A549 (cell line): ENCODE data around the gene POP5.

Experiments used
- BHLHE40 ChIP-seq: IDR thresholded peaks from 2 replicates; pipeline ENCODE4 v1.6.1; 2012; ENCODE audit warnings: low read depth, low read length, inconsistent platforms
- ESRRA ChIP-seq: fragments of 150-350 bp; IDR thresholded peaks from 2 replicates; pipeline ENCODE4 v1.6.1; 2014; ENCODE audit warnings: mild to moderate bottlenecking, low read length, borderline replicate concordance
- HOXA7 ChIP-seq: fragments of 250-450 bp; sonication (Bioruptor Pico); IDR thresholded peaks from 2 replicates; pipeline ENCODE4 v1.5.0; 2020; ENCODE audit warnings: mild to moderate bottlenecking, moderate library complexity
- PHF8 ChIP-seq: fragments of 200-600 bp; sonication (generic); IDR thresholded peaks from 2 replicates; pipeline ENCODE4 v1.6.1; 2016; ENCODE audit warnings: low read depth, mild to moderate bottlenecking, antibody characterized with exemption, moderate library complexity, borderline replicate concordance
- POLR2A ChIP-seq: IDR thresholded peaks from 2 replicates; pipeline ENCODE4 v1.6.1; 2012; ENCODE audit warnings: mild to moderate bottlenecking, low read length
- RARB ChIP-seq: fragments of 250-450 bp; sonication (Bioruptor Pico); IDR thresholded peaks from 2 replicates; pipeline ENCODE4 v1.8.0; 2021; ENCODE audit warnings: mild to moderate bottlenecking, moderate library complexity
- RCOR1 ChIP-seq: fragments of 150-350 bp; IDR thresholded peaks from 2 replicates; pipeline ENCODE4 v1.6.1; 2014; ENCODE audit warnings: antibody characterized with exemption, low read length, low read depth
- ZNF302 ChIP-seq: fragments of 250-450 bp; sonication (Bioruptor Pico); IDR thresholded peaks from 2 replicates; pipeline ENCODE4 v1.9.0; 2021; ENCODE audit warnings: inconsistent platforms, mild to moderate bottlenecking, moderate library complexity
- TF ChIP-seq, protein P1 (sequence below): fragments of >200 bp; sonication (Bioruptor Twin); formaldehyde crosslinking; IDR thresholded peaks from 3 replicates; pipeline ENCODE4 v1.5.1; 2016
- TF ChIP-seq, protein P2 (sequence below): fragments of 450-650 bp; IDR thresholded peaks from 2 replicates; pipeline ENCODE4 v1.6.1; 2014; ENCODE audit warnings: antibody characterized with exemption

DNA sequence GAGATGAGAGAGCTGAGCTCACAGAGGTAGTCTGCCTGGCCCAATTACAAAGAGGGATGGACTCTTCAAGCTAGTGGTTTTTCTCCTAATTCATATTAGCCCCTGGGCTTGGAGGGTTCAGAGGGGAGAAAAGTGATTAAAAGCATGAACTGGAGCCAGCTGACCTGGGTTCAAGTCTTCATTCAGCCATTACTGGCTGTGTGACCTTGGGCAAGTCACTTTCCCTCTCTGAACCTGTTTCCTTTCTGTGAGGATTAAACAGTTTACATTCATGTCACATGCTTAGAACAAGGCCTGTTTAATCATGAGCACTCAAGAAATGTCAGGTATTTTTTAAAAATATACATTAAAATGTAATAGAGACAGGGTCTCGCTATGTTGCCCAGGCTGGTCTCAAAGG lies 7.2 kb upstream of the POP5 start:
- no peak for TF ChIP-seq ESRRA
- TF ChIP-seq POLR2A, result no peak
- TF ChIP-seq, protein P1, sequence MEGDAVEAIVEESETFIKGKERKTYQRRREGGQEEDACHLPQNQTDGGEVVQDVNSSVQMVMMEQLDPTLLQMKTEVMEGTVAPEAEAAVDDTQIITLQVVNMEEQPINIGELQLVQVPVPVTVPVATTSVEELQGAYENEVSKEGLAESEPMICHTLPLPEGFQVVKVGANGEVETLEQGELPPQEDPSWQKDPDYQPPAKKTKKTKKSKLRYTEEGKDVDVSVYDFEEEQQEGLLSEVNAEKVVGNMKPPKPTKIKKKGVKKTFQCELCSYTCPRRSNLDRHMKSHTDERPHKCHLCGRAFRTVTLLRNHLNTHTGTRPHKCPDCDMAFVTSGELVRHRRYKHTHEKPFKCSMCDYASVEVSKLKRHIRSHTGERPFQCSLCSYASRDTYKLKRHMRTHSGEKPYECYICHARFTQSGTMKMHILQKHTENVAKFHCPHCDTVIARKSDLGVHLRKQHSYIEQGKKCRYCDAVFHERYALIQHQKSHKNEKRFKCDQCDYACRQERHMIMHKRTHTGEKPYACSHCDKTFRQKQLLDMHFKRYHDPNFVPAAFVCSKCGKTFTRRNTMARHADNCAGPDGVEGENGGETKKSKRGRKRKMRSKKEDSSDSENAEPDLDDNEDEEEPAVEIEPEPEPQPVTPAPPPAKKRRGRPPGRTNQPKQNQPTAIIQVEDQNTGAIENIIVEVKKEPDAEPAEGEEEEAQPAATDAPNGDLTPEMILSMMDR, result no peak
- no peak for TF ChIP-seq RARB (CRISPR knock-in tag)
- TF ChIP-seq ZNF302 (CRISPR knock-in tag), result no peak
- TF ChIP-seq, protein P2, sequence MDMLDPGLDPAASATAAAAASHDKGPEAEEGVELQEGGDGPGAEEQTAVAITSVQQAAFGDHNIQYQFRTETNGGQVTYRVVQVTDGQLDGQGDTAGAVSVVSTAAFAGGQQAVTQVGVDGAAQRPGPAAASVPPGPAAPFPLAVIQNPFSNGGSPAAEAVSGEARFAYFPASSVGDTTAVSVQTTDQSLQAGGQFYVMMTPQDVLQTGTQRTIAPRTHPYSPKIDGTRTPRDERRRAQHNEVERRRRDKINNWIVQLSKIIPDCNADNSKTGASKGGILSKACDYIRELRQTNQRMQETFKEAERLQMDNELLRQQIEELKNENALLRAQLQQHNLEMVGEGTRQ, result no peak
- no peak for TF ChIP-seq RCOR1
- TF ChIP-seq HOXA7 (CRISPR knock-in tag), result no peak
- TF ChIP-seq PHF8, result no peak
- TF ChIP-seq BHLHE40, result no peak
